ENCODE data around the gene BMS1.

BMS1 gene

DNA sequence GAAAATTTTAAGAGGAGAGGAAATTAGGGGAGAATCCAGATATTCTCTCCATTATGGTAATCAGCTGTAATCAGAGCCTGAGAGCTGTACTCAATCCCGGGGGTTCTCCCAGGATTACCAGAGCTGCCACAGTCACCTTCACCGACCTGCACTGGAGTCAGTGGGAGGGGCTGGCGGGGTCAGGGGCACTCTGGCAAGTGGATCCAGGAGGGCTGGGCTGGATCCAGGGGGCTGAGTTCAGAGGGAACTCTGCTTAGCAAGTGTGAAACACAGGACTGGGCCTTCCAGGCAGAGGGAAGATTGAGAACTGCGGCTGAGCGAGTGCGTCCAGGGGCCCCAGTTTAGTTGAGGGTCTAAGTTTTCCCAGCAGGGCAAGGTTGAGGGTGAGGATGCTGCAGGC is 89.2 kb downstream of the BMS1 start:
- no peak overlapping the region for H3K4me3 ChIP-seq (ENCODE audit: low read depth, low read length)
- H3K27ac ChIP-seq = no peak overlapping the region
- H3K9ac ChIP-seq = no peak overlapping the region
- H3K36me3 ChIP-seq (ENCODE audit: control insufficient read depth, insufficient read depth, low read length) = no peaks in the 10 kb centered on the region
- no peaks in the 10 kb centered on the region for H3K4me1 ChIP-seq
- H3K79me2 ChIP-seq = no peaks in the 10 kb centered on the region
- TF ChIP-seq, protein P1, sequence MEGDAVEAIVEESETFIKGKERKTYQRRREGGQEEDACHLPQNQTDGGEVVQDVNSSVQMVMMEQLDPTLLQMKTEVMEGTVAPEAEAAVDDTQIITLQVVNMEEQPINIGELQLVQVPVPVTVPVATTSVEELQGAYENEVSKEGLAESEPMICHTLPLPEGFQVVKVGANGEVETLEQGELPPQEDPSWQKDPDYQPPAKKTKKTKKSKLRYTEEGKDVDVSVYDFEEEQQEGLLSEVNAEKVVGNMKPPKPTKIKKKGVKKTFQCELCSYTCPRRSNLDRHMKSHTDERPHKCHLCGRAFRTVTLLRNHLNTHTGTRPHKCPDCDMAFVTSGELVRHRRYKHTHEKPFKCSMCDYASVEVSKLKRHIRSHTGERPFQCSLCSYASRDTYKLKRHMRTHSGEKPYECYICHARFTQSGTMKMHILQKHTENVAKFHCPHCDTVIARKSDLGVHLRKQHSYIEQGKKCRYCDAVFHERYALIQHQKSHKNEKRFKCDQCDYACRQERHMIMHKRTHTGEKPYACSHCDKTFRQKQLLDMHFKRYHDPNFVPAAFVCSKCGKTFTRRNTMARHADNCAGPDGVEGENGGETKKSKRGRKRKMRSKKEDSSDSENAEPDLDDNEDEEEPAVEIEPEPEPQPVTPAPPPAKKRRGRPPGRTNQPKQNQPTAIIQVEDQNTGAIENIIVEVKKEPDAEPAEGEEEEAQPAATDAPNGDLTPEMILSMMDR (IDR thresholded peaks at IDR 0.05) = no peak
- no peaks in the 10 kb centered on the region for H3K27me3 ChIP-seq (ENCODE audit: control insufficient read depth, insufficient read depth, low read length)
- H3K9me3 ChIP-seq (ENCODE audit: control insufficient read depth, low read length) = no peaks in the 10 kb centered on the region
- H3K4me2 ChIP-seq (ENCODE audit: low read length) = no peak overlapping the region
- H2AFZ ChIP-seq = no peak overlapping the region

GRCh38 chr10:42872865-42873435 is 90.4 kb downstream of the BMS1 start:
- Histone ChIP-seq H3K4me2 (ENCODE audit: low read length) (no peak overlapping the region), H3K27me3 (ENCODE audit: control insufficient read depth, insufficient read depth, low read length) (no peaks in the 10 kb centered on the region), H3K4me1 (no peaks in the 10 kb centered on the region), H2AFZ (no peak overlapping the region), H3K79me2 (no peaks in the 10 kb centered on the region), H3K36me3 (ENCODE audit: control insufficient read depth, insufficient read depth, low read length) (no peaks in the 10 kb centered on the region), H3K9ac (no peak overlapping the region), H3K4me3 (ENCODE audit: low read depth, low read length) (no peak overlapping the region), H3K27ac (no peak overlapping the region), H3K9me3 (ENCODE audit: control insufficient read depth, low read length) (no peaks in the 10 kb centered on the region)
- TF ChIP-seq, protein P1 (IDR thresholded peaks at IDR 0.05) = no peak

DNA sequence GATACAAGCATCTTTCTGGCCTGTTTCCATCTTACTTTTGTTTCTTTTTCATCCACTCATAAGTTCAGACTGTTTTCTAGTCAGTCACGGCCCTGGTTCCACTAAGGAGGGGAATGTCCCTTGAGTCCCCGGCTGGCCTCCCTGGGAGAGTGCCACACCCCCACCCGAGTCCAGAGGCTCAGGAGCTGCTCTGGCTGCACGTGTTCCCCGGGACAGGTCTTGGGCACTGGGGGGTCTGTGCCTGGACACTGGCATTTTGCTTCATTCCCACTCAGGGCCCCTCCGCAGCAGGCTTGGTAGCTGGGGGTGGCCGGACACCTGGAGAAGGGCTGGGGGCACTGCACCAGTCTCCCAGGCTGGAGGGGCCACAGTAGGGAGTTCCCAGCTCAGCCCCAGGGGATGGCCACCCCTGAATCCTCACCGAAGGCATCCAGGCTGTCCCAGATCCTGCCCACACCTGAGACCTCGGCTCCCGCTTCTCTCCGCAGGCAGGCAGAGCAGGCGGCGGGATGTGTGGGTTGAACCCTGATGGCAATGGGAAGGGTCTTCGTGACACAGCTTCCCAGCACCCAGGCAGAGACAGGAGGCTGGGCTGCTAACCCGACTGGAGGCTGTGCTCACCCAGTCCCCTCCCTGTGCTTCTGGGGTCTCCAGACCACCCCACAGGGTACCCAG is 92.3 kb downstream of the BMS1 start:
- Histone ChIP-seq H3K79me2 (no peaks in the 10 kb centered on the region), H3K9me3 (ENCODE audit: control insufficient read depth, low read length) (no peaks in the 10 kb centered on the region), H3K4me3 (ENCODE audit: low read depth, low read length) (no peak overlapping the region), H3K9ac (no peak overlapping the region), H2AFZ (no peak overlapping the region), H3K27me3 (ENCODE audit: control insufficient read depth, insufficient read depth, low read length) (no peaks in the 10 kb centered on the region), H3K36me3 (ENCODE audit: control insufficient read depth, insufficient read depth, low read length) (no peaks in the 10 kb centered on the region), H3K4me1 (no peaks in the 10 kb centered on the region), H3K4me2 (ENCODE audit: low read length) (no peak overlapping the region), H3K27ac (no peak overlapping the region)
- TF ChIP-seq, protein P1 (IDR thresholded peaks at IDR 0.05) = no peak

DNA sequence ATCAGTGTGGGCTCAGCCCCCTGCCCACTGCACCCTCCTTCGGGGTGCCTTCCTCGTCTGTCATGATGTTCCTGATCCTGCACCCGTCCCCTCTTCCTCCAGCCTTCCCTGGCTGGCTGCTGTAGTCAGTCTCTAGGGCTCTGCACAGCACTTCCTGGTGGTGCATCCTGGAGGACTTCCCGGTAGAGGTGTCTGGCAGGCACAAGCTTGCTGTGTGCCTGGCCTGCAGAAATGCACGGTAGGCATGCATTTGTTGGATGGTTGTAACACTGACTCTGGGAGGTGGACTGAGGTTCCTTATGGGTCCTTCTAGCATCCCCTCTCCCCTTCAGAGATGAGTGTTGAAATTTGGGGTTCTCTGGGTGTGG is 92.8 kb downstream of the BMS1 start:
- Histone ChIP-seq H3K36me3 (ENCODE audit: control insufficient read depth, insufficient read depth, low read length) (no peaks in the 10 kb centered on the region), H2AFZ (no peak overlapping the region), H3K79me2 (no peaks in the 10 kb centered on the region), H3K27ac (no peak overlapping the region), H3K4me1 (no peaks in the 10 kb centered on the region), H3K27me3 (ENCODE audit: control insufficient read depth, insufficient read depth, low read length) (no peaks in the 10 kb centered on the region), H3K9me3 (ENCODE audit: control insufficient read depth, low read length) (no peaks in the 10 kb centered on the region), H3K4me2 (ENCODE audit: low read length) (no peak overlapping the region), H3K4me3 (ENCODE audit: low read depth, low read length) (no peak overlapping the region), H3K9ac (no peak overlapping the region)
- TF ChIP-seq, protein P1 (IDR thresholded peaks at IDR 0.05) = no peak

DNA sequence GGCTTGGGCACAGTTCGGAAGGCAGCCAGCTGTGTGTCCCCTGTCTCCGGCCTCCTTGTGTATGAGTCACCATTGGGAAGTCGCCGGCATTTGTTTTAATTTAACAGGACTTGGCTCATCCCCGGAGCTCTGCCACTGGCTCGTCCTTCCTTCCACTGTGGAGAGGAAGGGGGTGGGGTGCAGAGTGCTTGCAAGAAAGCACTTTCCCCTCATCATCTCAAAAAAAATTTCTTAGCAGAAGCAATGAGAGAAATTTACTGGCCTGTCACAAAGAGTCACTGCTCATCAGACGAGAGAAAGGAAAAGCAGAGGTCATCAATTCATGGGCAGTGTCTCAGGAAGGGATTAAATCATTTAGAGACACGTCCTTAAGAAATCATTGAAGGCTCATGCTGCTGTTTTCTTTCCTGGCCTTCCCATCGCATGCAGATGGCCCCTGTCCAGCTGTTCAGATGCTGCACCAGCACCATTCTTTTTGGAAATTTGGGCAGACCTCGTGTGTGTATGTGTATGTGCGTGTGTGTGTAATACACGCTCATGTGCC is 93.3 kb downstream of the BMS1 start:
- no peak overlapping the region for H3K4me3 ChIP-seq (ENCODE audit: low read depth, low read length)
- no peak overlapping the region for H2AFZ ChIP-seq
- H3K4me1 ChIP-seq = no peaks in the 10 kb centered on the region
- H3K9ac ChIP-seq = no peak overlapping the region
- no peaks in the 10 kb centered on the region for H3K79me2 ChIP-seq
- no peaks in the 10 kb centered on the region for H3K36me3 ChIP-seq (ENCODE audit: control insufficient read depth, insufficient read depth, low read length)
- H3K27ac ChIP-seq = no peak overlapping the region
- H3K27me3 ChIP-seq (ENCODE audit: control insufficient read depth, insufficient read depth, low read length) = no peaks in the 10 kb centered on the region
- H3K4me2 ChIP-seq (ENCODE audit: low read length) = no peak overlapping the region
- no peaks in the 10 kb centered on the region for H3K9me3 ChIP-seq (ENCODE audit: control insufficient read depth, low read length)
- TF ChIP-seq, protein P1 (IDR thresholded peaks at IDR 0.05) = no peak

All from parathyroid adenoma (tissue), 2 donors.